Immature natural killer cell (primary cell): ENCODE results near the gene MAML2. TPM values are rescaled to one million over a fixed set of nuclear protein-coding genes. Genes with fewer than 3 reads are reported as not detected.
"Not testable (repeated sequence)": the region's sequence is repeated elsewhere in the genome, so short reads cannot be mapped to it uniquely, and the experiment has no call there.

ENCODE experiments used
- DNase-seq, 3 donors: peaks; one replicate each; pipeline ENCODE4 v3.0.0; 2022; ENCODE audit warnings: mixed read lengths in 1 of 3
- H3K27ac Mint-ChIP-seq, 6 donors: one replicate each; pipeline ENCODE4 v1.8.0; 2020; ENCODE audit warnings: mixed read lengths in 6 of 6, mild to moderate bottlenecking in 5 of 6, inconsistent platforms in 4 of 6, moderate library complexity in 3 of 6
- H3K27me3 Mint-ChIP-seq, 3 donors: one replicate each; pipeline ENCODE4 v1.8.0; 2020 to 2021; ENCODE audit warnings: low read depth in 3 of 3, mild to moderate bottlenecking in 3 of 3, mixed read lengths in 3 of 3, moderate library complexity in 3 of 3, inconsistent platforms in 1 of 3
- H3K36me3 Mint-ChIP-seq, 3 donors: one replicate each; pipeline ENCODE4 v1.8.0; 2020; ENCODE audit warnings: mixed read lengths in 3 of 3, inconsistent platforms in 2 of 3, mild to moderate bottlenecking in 2 of 3
- H3K4me1 Mint-ChIP-seq, 2 donors: one replicate each; pipeline ENCODE4 v1.8.0; 2020; ENCODE audit warnings: inconsistent platforms in 2 of 2, mild to moderate bottlenecking in 2 of 2, mixed read lengths in 2 of 2, moderate library complexity in 1 of 2
- H3K4me3 Mint-ChIP-seq, 5 donors: one replicate each; pipeline ENCODE4 v1.8.0; 2020; ENCODE audit warnings: mild to moderate bottlenecking in 5 of 5, mixed read lengths in 5 of 5, inconsistent platforms in 3 of 5, moderate library complexity in 3 of 5
- H3K9me3 Mint-ChIP-seq, 6 donors: one replicate each; pipeline ENCODE4 v1.8.0; 2020; ENCODE audit warnings: mild to moderate bottlenecking in 6 of 6, mixed read lengths in 6 of 6, inconsistent platforms in 4 of 6, moderate library complexity in 3 of 6
- polyA plus RNA-seq, 3 donors: library from polyadenylated mRNA; unstranded; fragments of 300-500 nt; fragmentation: Illumina TruSeq; gene quantifications; one replicate each; pipeline ENCODE4 v1.2.3, GENCODE V29; 2021

The MAML2 gene
- polyA plus RNA-seq, 3 donors from 2014 or later: 0.26 to 4.5 (median 1.1) TPM

DNA sequence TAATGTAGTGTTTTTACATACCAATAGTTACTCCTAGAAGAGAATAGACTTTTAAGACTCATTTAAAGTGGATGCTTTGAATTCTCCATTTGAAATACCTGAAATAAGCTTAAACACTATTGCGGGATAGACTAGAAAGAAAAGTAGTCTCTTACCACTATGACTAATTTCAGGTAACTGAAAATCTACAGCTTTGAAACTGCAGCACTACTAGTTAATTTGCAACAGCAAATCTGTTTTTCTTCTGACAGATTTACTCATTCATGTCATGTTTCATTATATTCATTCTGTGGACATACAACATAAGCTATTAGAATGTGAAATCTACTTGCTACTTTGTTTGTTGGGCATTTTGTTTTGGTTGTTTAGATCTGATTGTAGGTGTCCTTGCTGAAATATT is 153.6 kb downstream of the MAML2 start:
- peaks cover 0 to 11% (median 4%) of the 10 kb centered on the region in 3 donors for H3K36me3 Mint-ChIP-seq

DNA sequence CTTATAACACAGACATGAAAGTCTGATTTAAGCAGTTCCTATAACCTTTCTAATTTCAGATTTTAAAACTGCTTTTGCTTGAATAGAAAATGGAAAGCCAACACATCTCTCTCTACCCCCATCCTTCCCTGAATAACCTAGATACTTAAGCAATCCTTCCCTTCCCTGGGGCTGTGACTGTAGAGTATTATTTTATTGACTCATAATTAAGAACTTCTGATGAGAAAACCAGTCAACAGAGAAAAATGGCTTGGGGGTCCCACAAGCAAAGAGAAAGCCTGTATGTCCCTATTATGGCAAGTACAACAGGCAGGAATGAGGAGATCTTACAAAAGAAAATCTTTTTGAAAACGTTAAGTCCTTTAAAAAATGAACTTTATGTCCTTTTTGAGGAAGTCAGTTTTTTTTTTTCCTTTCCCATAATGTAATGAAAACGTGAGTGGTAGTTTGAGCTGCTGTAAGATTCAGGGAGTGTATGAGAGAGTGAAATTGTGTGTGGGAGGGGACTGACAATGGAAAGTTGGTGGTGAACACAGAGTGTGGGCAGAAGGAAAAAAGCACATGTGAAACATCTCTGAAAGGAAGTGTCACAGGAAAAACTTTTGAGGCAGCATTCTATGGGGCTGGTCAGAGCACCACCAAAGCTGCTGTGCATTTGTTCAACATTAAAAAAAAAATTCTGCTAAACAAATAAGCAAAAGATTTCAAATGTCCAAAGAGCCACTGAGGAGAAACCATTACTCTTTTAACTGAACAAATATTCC is 154.6 kb downstream of the MAML2 start:
- H3K4me3 Mint-ChIP-seq: peak overlapping the region; percentile 55 to 84 (median 60)
- peaks cover 0 to 2% (median 0%) of the 10 kb centered on the region in 3 donors for H3K27me3 Mint-ChIP-seq
- H3K9me3 Mint-ChIP-seq: no peaks in the 10 kb centered on the region
- H3K27ac Mint-ChIP-seq: peak overlapping the region; percentile 14 to 95 (median 78)
- DNase-seq: peak in 1 of 3 donors; percentile 24
- peaks cover 0 to 11% (median 4%) of the 10 kb centered on the region in 3 donors for H3K36me3 Mint-ChIP-seq
- H3K4me1 Mint-ChIP-seq: peaks cover 39 to 65% of the 10 kb centered on the region in 2 donors

More for the DNA sequence above, 153.6 kb downstream of the MAML2 start:
- DNase-seq: no peak
- H3K27ac Mint-ChIP-seq: peak overlapping the region; percentile 14 to 95 (median 72)
- H3K4me1 Mint-ChIP-seq: peaks cover 46 to 75% of the 10 kb centered on the region in 2 donors
- peaks cover 0 to 2% (median 0%) of the 10 kb centered on the region in 3 donors for H3K27me3 Mint-ChIP-seq
- H3K9me3 Mint-ChIP-seq: no peaks in the 10 kb centered on the region
- peak overlapping the region; percentile 31 to 84 (median 57) for H3K4me3 Mint-ChIP-seq

- peaks cover 0 to 2% (median 0%) of the 10 kb centered on the region in 3 donors for H3K27me3 Mint-ChIP-seq
- H3K9me3 Mint-ChIP-seq: no peaks in the 10 kb centered on the region
- peaks cover 39 to 63% of the 10 kb centered on the region in 2 donors for H3K4me1 Mint-ChIP-seq
- peaks cover 0 to 11% (median 4%) of the 10 kb centered on the region in 3 donors for H3K36me3 Mint-ChIP-seq
- H3K27ac Mint-ChIP-seq: peak overlapping the region; percentile 14 to 89 (median 52)
- DNase-seq: no peak
- H3K4me3 Mint-ChIP-seq: peak overlapping the region in 2 of 5 donors; percentile 55 to 84
These were observed 155.2 kb downstream of the MAML2 start for GRCh38 chr11:96187822-96188221.

GRCh38 chr11:96186806-96187205 is 156.2 kb downstream of the MAML2 start:
- Mint-ChIP-seq H3K4me1 (peaks cover 38 to 63% of the 10 kb centered on the region in 2 donors), H3K36me3 (peaks cover 0 to 11% (median 4%) of the 10 kb centered on the region in 3 donors), H3K27ac (peak overlapping the region in 1 of 6 donors; percentile 4), H3K4me3 (no peak overlapping the region), H3K27me3 (peaks cover 0 to 3% (median 0%) of the 10 kb centered on the region in 3 donors), H3K9me3 (no peaks in the 10 kb centered on the region)
- no peak for DNase-seq

DNA sequence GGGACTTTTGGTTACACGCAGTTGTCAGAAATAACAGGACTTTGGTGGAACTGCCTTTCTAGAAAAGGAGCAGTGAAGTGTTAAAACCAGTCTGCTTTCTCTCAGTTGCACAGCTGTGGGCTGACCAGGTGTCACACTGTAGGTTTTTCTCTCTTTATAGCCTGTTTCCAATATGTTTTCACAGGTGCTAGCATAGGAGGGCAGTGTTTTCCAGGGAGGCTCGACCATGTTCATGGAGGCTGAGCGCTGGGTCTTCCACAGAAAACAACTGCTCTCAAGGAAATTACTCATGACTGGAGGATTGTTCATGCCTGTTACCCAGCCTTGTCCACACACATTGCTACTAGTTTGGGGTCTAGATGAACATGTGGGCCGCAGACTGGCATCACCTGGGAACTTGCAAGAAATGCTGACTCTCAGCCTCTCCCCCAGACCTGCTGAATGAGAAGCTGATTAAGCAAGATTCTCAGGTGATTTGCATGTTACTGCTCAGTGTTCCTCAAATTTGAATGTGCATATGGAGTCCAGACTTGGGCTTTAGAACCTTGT is 157.7 kb downstream of the MAML2 start:
- Mint-ChIP-seq H3K4me1 (peaks cover 31 to 57% of the 10 kb centered on the region in 2 donors), H3K36me3 (peaks cover 0 to 4% (median 0%) of the 10 kb centered on the region in 3 donors), H3K27ac (peak overlapping the region in 4 of 6 donors; percentile 38 to 71 (median 50)), H3K9me3 (no peaks in the 10 kb centered on the region), H3K27me3 (peaks cover 0 to 3% (median 0%) of the 10 kb centered on the region in 3 donors), H3K4me3 (no peak overlapping the region)
- DNase-seq: no peak

GRCh38 chr11:96180937-96181336 is 162.1 kb downstream of the MAML2 start:
- H3K4me1 Mint-ChIP-seq: peaks cover 7 to 13% of the 10 kb centered on the region in 2 donors
- not testable (repeated sequence) for H3K4me3 Mint-ChIP-seq, DNase-seq, H3K27me3 Mint-ChIP-seq, H3K9me3 Mint-ChIP-seq, H3K27ac Mint-ChIP-seq, H3K36me3 Mint-ChIP-seq

- H3K4me1 Mint-ChIP-seq: peaks cover 3 to 8% of the 10 kb centered on the region in 2 donors
These were observed 162.7 kb downstream of the MAML2 start for GRCh38 chr11:96180341-96180740.

DNA sequence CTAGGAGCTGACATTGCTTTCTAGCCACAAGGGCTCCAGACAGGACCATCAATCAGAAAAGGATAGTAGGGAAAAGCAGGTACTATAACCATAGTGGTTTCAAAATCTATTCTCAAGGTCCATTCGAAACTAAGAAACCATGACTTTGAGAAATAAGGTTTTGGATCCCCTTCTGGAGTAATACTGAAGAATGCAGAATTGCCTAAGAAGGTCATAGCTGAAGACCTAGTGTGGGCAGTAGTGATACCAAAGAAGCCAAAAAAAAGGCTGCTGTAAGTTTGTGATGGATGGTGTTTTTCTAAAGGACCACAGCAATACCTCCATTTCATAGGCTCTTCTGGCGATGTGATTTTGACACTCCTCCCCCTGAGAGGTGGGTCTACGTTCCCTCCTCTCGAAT is 163.1 kb downstream of the MAML2 start:
- no peak for DNase-seq
- H3K4me3 Mint-ChIP-seq: no peak overlapping the region
- peaks cover 0 to 1% (median 0%) of the 10 kb centered on the region in 3 donors for H3K27me3 Mint-ChIP-seq
- H3K9me3 Mint-ChIP-seq: no peaks in the 10 kb centered on the region
- peaks cover 0 to 9% (median 6%) of the 10 kb centered on the region in 3 donors for H3K36me3 Mint-ChIP-seq
- peak overlapping the region in 3 of 6 donors; percentile 29 to 77 (median 68) for H3K27ac Mint-ChIP-seq
- H3K4me1 Mint-ChIP-seq: peaks cover 2 to 8% of the 10 kb centered on the region in 2 donors

More at GRCh38 chr11:96180341-96180740, 162.7 kb downstream of the MAML2 start:
- H3K27ac Mint-ChIP-seq: no peak overlapping the region
- H3K27me3 Mint-ChIP-seq: peaks cover 0 to 1% (median 0%) of the 10 kb centered on the region in 3 donors
- DNase-seq: no peak
- no peak overlapping the region for H3K4me3 Mint-ChIP-seq
- H3K9me3 Mint-ChIP-seq: no peaks in the 10 kb centered on the region
- peaks cover 0 to 9% (median 6%) of the 10 kb centered on the region in 3 donors for H3K36me3 Mint-ChIP-seq

- Mint-ChIP-seq H3K27ac (no peak overlapping the region), H3K4me3 (no peak overlapping the region), H3K4me1 (peaks cover 9 to 15% of the 10 kb centered on the region in 2 donors), H3K27me3 (peaks cover 0 to 1% (median 0%) of the 10 kb centered on the region in 3 donors), H3K9me3 (no peaks in the 10 kb centered on the region), H3K36me3 (peaks cover 0 to 9% (median 6%) of the 10 kb centered on the region in 3 donors)
- no peak for DNase-seq
These were observed 164.1 kb downstream of the MAML2 start for GRCh38 chr11:96178887-96179279.

- H3K27me3 Mint-ChIP-seq: peaks cover 0 to 1% (median 0%) of the 10 kb centered on the region in 3 donors
- H3K4me3 Mint-ChIP-seq: no peak overlapping the region
- H3K9me3 Mint-ChIP-seq: no peaks in the 10 kb centered on the region
- no peak overlapping the region for H3K27ac Mint-ChIP-seq
- DNase-seq: no peak
- peaks cover 0 to 14% (median 6%) of the 10 kb centered on the region in 3 donors for H3K36me3 Mint-ChIP-seq
- H3K4me1 Mint-ChIP-seq: peaks cover 16 to 21% of the 10 kb centered on the region in 2 donors
These were observed 164.7 kb downstream of the MAML2 start for GRCh38 chr11:96178049-96178886.

DNA sequence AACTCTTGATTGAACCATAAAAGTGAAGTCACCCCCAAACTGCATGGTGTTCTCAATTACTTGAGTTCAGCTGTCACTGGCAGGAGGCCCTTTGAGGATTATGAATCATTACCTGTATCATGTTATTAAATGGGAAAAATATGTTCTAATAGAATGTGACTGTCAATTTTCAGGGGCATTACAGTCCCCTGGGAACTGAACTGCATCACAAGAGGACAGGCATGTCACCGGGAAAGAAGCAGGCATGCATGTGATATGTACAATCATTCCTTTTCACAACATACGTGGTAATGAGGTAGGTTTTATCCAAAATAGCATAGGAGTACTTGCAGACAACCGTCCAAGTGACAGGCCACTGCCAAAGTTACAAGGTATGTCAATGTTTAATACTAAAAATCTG is 165.8 kb downstream of the MAML2 start:
- no peak for DNase-seq
- H3K27ac Mint-ChIP-seq: no peak overlapping the region
- H3K36me3 Mint-ChIP-seq: peaks cover 0 to 14% (median 6%) of the 10 kb centered on the region in 3 donors
- no peaks in the 10 kb centered on the region for H3K9me3 Mint-ChIP-seq
- no peak overlapping the region for H3K4me3 Mint-ChIP-seq
- H3K27me3 Mint-ChIP-seq: no peaks in the 10 kb centered on the region
- peaks cover 22 to 32% of the 10 kb centered on the region in 2 donors for H3K4me1 Mint-ChIP-seq

GRCh38 chr11:96173906-96174305 is 169.1 kb downstream of the MAML2 start:
- peaks cover 4 to 14% (median 8%) of the 10 kb centered on the region in 3 donors for H3K36me3 Mint-ChIP-seq
- H3K4me1 Mint-ChIP-seq: peaks cover 22 to 34% of the 10 kb centered on the region in 2 donors
- DNase-seq: no peak
- H3K4me3 Mint-ChIP-seq: peak overlapping the region in 2 of 5 donors; percentile 8 to 36
- no peaks in the 10 kb centered on the region for H3K9me3 Mint-ChIP-seq
- H3K27me3 Mint-ChIP-seq: no peaks in the 10 kb centered on the region
- H3K27ac Mint-ChIP-seq: peak overlapping the region; percentile 10 to 62 (median 26)

DNA sequence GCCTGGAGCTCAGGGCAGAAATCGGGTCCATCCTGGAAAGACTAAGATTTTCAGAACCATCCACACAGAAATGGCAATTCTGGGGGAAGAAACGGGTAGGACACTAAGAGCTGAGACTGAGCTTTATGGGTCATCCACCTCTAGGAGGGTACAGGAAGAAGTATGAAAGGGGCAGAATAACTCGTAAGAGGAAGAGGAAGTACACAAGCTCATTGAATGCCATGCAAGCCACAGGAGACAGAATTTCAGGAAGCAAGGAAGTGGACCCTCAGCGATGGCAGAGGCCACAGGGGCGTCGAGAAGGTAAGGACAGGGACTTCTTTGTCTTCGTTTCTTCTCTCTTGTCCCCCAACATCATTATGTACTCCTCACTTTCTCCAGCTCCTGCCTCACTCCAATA is 169.6 kb downstream of the MAML2 start:
- peaks cover 22 to 34% of the 10 kb centered on the region in 2 donors for H3K4me1 Mint-ChIP-seq
- H3K9me3 Mint-ChIP-seq: no peaks in the 10 kb centered on the region
- no peaks in the 10 kb centered on the region for H3K27me3 Mint-ChIP-seq
- DNase-seq: no peak
- H3K4me3 Mint-ChIP-seq: peak overlapping the region in 3 of 5 donors; percentile 8 to 36 (median 19)
- H3K36me3 Mint-ChIP-seq: peaks cover 4 to 9% (median 6%) of the 10 kb centered on the region in 3 donors
- H3K27ac Mint-ChIP-seq: peak overlapping the region; percentile 0 to 65 (median 35)
